GM10847 (cell line): ENCODE results near the gene NOP9.

Experiments
- POLR2A ChIP-seq: IDR thresholded peaks from 2 replicates; pipeline ENCODE4 v1.6.1; 2011; ENCODE audit not compliant: insufficient read length; ENCODE audit errors: extremely low read depth

Gene NOP9

DNA sequence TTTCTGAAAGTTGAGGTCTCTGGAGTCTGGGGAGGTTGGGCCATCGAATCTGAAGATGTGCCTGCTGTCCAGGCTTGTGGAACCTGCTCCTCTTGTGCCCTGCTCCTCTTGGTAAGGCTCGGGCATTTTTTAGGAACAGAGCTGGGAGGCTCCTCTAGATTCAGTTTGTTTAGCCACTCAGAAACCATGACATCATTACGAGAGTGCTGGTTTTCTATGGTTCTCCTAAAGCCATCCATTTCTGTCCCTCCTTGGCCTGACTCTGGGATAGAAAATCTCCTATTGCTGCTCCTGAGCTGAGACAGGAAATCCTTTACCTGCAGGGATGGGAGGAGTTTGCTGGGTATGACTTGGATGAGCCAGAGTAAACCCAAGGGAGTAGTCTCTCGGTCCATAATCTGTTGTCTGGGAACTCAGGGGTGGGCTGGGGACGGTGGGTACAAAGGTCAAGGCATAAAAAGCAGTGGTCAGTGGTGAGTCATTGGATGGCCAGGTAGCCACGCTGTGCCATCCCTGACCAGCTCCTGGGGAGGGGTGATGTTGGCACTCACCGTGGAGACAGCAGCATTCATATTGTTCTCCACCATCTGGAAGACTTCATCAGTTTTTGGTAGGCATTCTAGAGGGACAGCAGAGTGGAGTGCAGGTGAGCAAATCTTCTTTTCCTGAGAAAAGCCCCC lies 37.6 kb downstream of the NOP9 start:
- no peak for TF ChIP-seq POLR2A

GRCh38 chr14:24337824-24338175 lies 38.1 kb downstream of the NOP9 start:
- no peak for TF ChIP-seq POLR2A

DNA sequence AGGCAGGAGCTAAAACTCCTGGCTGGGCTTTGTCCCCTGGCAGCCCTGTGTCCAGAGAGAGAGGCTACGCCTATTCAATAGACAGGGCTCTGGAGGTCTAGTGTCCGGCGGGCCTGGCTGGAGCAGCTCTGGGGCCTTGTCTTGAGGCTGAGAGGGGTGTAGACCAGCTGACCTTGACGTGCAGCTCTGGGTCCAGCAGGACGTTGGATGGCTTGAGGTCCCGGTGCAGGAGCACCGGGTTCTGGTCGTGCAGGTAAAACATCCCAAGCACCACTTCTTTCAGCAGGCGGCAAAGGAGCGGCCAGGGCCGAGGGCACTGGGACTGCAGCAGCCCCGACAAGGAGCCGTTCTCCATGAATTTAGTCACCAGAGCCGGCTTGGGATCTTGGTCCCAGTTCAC lies 39.2 kb downstream of the NOP9 start:
- no peak for TF ChIP-seq POLR2A

DNA sequence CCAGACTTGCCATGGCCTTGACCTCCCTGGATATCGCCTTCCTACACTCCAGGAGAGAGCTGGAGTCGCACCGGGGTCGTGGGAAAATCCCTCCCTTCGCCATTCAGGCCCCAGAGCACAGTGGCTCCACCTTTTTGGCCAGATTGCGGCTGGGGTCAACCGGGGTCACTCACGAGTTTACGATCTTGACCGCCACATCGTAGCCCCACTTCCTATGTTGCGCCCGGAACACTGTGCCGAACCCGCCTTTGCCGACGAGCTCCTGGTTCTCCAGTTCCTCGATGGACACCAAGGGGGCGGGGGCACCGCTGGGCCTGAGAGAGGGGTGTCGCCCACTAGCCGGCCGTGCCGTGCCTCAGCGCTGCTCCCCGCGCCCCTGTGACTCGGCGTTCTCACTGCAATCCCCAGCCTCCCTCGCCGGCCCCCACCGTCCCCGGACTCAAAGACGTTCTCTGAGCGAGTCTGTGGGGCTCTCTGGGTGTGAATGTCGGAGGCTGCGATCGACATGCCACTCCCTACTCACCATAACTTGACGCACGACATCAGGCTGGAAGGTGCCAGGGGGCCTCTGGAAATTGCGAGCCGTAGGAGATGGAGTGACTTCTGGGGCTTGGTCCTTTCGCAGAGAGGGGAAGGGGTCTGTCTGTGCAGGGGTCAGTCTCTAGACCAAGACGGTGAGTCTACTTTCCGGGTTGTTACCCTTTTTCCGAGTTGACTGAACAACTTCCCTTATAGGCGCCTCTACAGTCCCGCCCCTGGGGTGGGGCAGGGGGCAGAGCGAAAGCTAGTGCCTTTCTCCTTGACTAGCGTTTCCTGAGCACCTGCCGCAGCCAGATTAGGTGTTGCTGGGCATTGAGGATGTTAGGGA lies 39.9 kb downstream of the NOP9 start, which contains the start of gene RIPK3:
TSS of gene RIPK3 (minus strand) at position 708 of the 868 bp plus-strand sequence. CDS start at position 543, 165 bp downstream.
- TF ChIP-seq POLR2A: peak; percentile 16

DNA sequence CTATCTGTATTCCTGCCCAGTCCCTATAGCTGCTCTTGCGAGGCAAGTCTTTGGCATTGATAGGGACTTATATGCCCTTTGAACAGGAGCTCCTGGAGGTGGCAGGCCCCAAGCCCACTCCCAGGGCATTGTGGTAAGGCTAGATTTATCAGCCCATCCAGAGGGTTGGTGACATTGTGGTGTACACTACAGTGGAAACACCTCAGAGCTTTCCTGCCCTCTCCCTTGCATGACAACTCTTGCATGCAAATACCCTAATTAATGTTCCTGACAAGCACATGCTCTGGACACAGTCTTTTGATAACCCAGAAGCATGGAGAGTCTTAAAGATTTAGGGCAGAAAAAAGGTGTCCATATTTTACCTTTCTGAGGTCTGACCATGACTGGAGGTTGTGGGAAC lies 41.0 kb downstream of the NOP9 start:
- TF ChIP-seq POLR2A: no peak

- no peak for TF ChIP-seq POLR2A
Observed at GRCh38 chr14:24342889-24343288, 43.2 kb downstream of the NOP9 start.

DNA sequence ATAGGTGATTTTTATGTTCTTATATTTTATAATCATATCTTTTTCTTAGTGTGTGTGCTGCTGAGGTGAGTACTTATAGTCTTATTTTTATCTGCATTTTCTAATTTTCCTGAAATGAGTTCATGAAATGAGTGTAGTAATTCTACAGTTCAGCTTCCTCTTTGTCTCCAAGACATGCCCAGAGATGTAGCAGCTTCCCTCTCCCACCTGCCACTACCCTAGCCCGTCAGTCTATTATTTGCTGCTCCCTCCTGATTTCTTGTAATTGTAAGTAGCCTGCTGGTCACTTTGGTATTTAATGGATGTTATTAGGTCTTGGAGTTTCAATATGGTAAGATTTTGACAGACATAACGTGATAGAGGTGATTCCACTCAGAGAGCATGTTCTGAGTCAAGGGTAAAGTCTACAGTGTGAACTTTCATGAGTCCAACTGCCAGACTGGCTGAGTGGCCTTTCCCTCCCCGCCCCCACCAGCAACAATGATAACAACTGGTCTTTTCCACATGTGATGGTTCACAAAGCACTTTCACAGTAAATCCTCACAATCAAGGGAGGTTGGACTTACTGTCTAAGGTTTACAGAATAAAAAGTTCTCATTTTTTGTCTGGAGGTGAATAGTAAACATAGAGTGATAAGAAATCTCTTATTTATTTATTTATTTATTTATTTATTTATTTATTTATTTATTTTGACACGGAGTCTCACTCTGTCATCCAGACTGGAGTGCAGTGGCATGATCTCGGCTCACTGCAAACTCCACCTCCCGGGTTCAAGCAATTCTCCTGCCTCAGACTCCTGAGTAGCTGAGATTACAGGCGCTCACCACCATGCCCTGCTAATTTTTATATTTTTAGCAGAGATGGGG lies 44.4 kb downstream of the NOP9 start:
- no peak for TF ChIP-seq POLR2A

DNA sequence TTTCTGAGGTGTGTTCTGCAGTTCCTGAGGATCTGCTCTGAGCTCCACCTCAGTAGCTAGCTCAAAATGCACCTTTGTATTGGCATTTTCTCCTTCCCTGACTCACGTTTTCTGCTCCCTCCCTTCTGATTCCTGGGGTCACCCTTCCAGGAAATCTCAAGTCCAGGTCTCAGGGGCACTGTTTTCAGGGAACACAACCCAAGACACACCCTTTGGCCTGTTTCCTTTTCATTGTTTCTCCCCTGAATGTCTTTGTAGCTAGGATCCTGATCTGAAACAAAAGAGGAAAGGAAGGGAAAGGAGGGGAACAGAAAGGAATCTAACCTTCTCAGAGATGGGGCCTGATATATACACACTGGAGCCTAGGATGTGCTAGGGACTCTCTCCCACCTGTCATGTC lies 47.5 kb downstream of the NOP9 start:
- TF ChIP-seq POLR2A: no peak

DNA sequence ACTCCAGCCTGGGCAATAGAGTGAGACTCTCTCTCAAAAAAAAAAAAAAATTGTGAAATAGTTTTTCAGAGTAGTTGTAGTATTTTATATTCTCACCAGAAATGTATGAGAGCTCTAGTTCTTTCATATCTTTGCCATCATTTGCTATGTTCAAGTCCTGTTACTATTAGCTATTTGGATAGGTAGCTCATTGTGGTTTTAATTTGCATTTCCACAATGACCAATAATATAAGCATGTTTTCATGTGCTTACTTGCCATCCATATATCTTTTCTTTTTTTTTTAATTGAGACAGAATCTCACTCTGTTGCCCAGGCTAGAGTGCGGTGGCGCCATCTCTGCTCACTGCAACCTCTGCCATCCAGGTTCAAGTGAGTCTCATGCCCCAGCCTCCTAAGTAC lies 48.5 kb downstream of the NOP9 start:
- no peak for TF ChIP-seq POLR2A

GRCh38 chr14:24349742-24350141 lies 50.1 kb downstream of the NOP9 start:
- no peak for TF ChIP-seq POLR2A

GRCh38 chr14:24351517-24351916 lies 51.9 kb downstream of the NOP9 start:
- no peak for TF ChIP-seq POLR2A

DNA sequence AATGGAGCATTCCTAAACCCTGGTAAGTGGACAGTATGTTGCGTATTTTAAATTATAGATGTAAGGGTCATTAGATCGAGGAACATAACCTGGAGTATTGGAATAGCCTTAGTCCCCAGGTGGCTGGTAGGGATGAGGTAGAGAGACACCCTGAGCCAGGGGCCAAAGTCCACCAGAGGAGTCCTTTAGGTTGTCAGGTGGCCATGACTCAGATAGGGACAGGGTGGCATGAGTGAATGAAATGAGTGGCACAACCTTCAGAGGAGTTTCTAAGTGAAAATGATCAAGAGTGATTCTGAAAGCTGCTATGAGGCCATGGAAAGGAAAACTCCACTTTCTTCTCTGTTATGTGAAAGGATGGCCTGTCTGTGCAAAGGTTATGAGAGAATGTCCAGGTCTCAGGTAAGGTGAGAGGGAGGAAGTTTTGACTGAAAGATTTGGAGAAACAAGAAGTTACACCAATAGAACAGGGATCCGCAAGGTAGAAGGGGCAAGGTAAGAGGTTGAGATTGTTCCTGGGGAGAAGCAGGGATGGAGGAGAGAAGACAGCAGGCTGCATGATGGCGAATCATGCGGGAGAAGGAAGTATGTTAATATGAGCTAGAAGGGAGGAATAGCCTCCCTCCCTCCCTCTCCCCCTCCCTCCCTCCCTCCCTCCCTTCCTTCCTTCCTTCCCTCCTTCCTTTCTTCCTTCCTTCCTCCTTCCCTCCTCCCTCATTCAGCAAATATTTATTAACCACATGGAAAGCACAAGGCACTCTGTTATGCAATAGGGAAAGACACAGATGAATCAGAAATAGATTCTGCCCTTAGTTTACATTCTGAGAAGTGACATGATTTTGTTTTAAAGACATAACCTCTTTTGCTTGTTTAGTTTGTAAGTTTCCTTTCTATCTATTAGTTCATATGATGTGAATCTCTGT lies 54.2 kb downstream of the NOP9 start:
- no peak for TF ChIP-seq POLR2A

DNA sequence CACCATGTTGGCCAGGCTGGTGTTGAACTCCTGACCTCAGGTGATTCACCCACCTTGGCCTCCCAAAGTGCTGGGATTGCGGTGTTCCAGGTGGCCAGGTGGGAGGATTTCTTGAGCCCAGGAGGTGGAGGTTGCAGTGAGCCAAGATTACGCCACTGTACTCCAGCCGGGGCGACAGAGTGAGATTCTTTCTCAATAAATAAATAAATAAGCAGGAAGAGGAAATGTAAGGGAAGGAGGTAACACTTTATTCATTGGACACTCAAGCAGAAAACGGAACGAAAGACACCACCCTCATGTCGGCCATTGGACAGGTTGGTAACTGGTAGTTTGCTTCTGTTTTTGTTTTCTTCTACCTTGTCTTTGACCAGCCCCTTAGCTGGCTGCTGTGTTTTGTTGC lies 55.4 kb downstream of the NOP9 start:
- no peak for TF ChIP-seq POLR2A

GRCh38 chr14:24356208-24356607 lies 56.6 kb downstream of the NOP9 start:
- no peak for TF ChIP-seq POLR2A
